Caco-2 (cell line): ENCODE results near the gene TRAPPC6A. TPM values are rescaled to one million over a fixed set of nuclear protein-coding genes. Genes with fewer than 3 reads are reported as not detected.

Source experiments
- BruUV-seq: library from RNA; stranded (reverse); fragments of 400-500 nt; replicated peaks from 2 replicates; lab custom pipeline; 2021; lab: Mats Ljungman, UMichigan
- CTCF ChIA-PET: fragments of 300-600 bp; sonication (Branson Sonifier 250); formaldehyde crosslinking; loops from one replicate; lab custom pipeline; 2022; ENCODE audit warnings: antibody characterized with exemption; lab: Charles Lee
- POLR2A ChIA-PET: fragments of 300-600 bp; sonication (Branson Sonifier 250); formaldehyde crosslinking; loops from one replicate; lab custom pipeline; 2022; ENCODE audit warnings: antibody characterized with exemption; lab: Charles Lee
- DNase-seq, 2 experiments: peaks; one replicate each; pipeline versions ENCODE4 v3.0.0 to v3.0.0-alpha.2; 2020 to 2022
- H3K27me3 ChIP-seq: replicated peaks from 2 replicates; pipeline ENCODE4 v1.6.0; 2011; ENCODE audit warnings: low read length; ENCODE audit not compliant: control insufficient read depth, insufficient read depth
- H3K36me3 ChIP-seq: 2 replicates; pipeline ENCODE4 v1.5.1; 2011; ENCODE audit warnings: low read length; ENCODE audit not compliant: control insufficient read depth, insufficient read depth
- H3K4me1 ChIP-seq: fragments of 250-450 bp; sonication (Bioruptor Pico); 2 replicates; pipeline ENCODE4 v1.5.1; 2020; ENCODE audit warnings: mild to moderate bottlenecking
- H3K4me3 ChIP-seq: 2 replicates; pipeline ENCODE4 v1.5.1; 2011; ENCODE audit warnings: low read depth, mild to moderate bottlenecking, control low read depth, low read length
- H3K9me3 ChIP-seq: fragments of 250-450 bp; sonication (Bioruptor Pico); 2 replicates; pipeline ENCODE4 v1.5.1; 2020; ENCODE audit warnings: mild to moderate bottlenecking, moderate library complexity
- H3K27ac Mint-ChIP-seq: one replicate; pipeline ENCODE4 v1.8.0; 2022; ENCODE audit warnings: mixed read lengths; ENCODE audit not compliant: unreplicated experiment
- H3K27me3 Mint-ChIP-seq: one replicate; pipeline ENCODE4 v1.8.0; 2022; ENCODE audit warnings: mixed read lengths; ENCODE audit not compliant: insufficient read depth, unreplicated experiment
- H3K36me3 Mint-ChIP-seq: one replicate; pipeline ENCODE4 v1.8.0; 2022; ENCODE audit warnings: mild to moderate bottlenecking, mixed read lengths; ENCODE audit not compliant: insufficient read depth, unreplicated experiment
- H3K4me1 Mint-ChIP-seq: one replicate; pipeline ENCODE4 v1.8.0; 2022; ENCODE audit warnings: low read depth, mixed read lengths; ENCODE audit not compliant: unreplicated experiment
- H3K4me3 Mint-ChIP-seq: one replicate; pipeline ENCODE4 v1.8.0; 2022; ENCODE audit warnings: mild to moderate bottlenecking, moderate library complexity, mixed read lengths; ENCODE audit not compliant: unreplicated experiment
- H3K9me3 Mint-ChIP-seq: one replicate; pipeline ENCODE4 v1.8.0; 2022; ENCODE audit warnings: mixed read lengths; ENCODE audit not compliant: unreplicated experiment
- CTCF ChIP-seq, 2 experiments: fragments of 200-600 bp in 1 of 2; IDR thresholded peaks; 1 replicate in 1 of 2; 2 replicates in 1 of 2; pipeline versions ENCODE4 v1.5.1 to v1.8.0; 2011 to 2022; ENCODE audit warnings: antibody characterized with exemption in 1 of 2, control low read depth in 1 of 2, inconsistent platforms in 1 of 2, low read depth in 1 of 2, low read length in 1 of 2, mild to moderate bottlenecking in 1 of 2, moderate library complexity in 1 of 2; ENCODE audit not compliant: insufficient read depth in 1 of 2, severe bottlenecking in 1 of 2, unreplicated experiment in 1 of 2
- intact Hi-C: fragments of 100-400 bp; cut with micrococcal nuclease; formaldehyde crosslinking; loops from one replicate; pipeline ENCODE4 v1.10.0; 2022; ENCODE audit not compliant: unreplicated experiment
- total RNA-seq: library from RNA; stranded (reverse); gene quantifications from 2 replicates; pipeline ENCODE4 v1.2.3, GENCODE V29; 2022

Gene TRAPPC6A
- total RNA-seq, 1 experiment from 2014 or later: 53.2 TPM

- no peak overlapping the region for H3K4me3 Mint-ChIP-seq
- ChIA-PET CTCF (no interaction called here), POLR2A (no interaction called here)
- no peaks in the 10 kb centered on the region for H3K4me1 Mint-ChIP-seq
- BruUV-seq: no TSS peak
- H3K27ac Mint-ChIP-seq: no peak overlapping the region
- peaks cover 22% of the 10 kb centered on the region for H3K36me3 Mint-ChIP-seq
- H3K27me3 Mint-ChIP-seq: no peaks in the 10 kb centered on the region
- no peaks in the 10 kb centered on the region for H3K27me3 ChIP-seq
- H3K36me3 ChIP-seq: no peaks in the 10 kb centered on the region
- intact Hi-C loops: no loop called here
- H3K9me3 ChIP-seq: no peaks in the 10 kb centered on the region
- H3K9me3 Mint-ChIP-seq: no peaks in the 10 kb centered on the region
- no peaks in the 10 kb centered on the region for H3K4me1 ChIP-seq
- no peak for DNase-seq
- H3K4me3 ChIP-seq: no peak overlapping the region
- TF ChIP-seq CTCF (IDR thresholded peaks at IDR 0.05; ENCODE audit: insufficient read depth in 1 of 2, low read depth in 1 of 2, low read length in 1 of 2, severe bottlenecking in 1 of 2, unreplicated experiment in 1 of 2): no peak
Observed at GRCh38 chr19:45133661-45134060, 44.4 kb downstream of the TRAPPC6A start.

DNA sequence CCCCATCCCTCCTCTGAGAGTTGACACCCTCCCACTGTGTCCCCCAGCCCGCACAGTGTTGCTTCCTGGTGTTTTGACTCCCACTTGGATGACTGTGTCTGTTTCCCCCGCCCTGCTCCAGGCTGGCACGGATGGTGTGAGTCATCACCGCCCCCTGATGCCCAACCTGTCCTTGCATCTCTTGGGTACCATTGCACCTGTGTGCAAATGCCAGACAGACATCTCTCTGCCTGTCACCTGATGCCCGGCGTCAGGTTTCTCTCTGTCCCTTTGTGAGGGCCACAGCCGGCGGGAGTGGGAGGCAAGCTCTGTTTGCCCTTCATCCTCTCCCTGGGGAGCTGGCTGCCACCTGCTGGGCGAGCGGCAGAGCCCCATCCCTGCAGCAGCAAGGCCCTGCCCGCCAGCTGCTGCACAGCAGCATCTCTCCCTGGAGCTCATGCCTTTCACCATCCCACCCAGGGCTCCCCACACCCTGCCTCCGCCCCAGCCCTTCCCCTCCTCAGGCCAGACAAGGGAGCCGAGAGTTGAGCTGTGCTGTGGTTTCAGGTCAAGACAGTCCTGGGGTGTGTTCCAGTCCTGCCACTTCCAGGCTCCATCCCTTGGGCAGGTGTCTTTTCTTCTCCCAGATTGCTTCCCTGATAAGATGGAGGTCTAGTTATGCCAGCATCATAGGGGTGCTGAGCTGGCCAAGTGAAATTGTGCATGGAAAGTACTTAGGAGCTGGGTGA is 47.0 kb downstream of the TRAPPC6A start:
- BruUV-seq: no TSS peak
- H3K4me3 Mint-ChIP-seq: no peak overlapping the region
- Histone ChIP-seq H3K4me1 (no peaks in the 10 kb centered on the region), H3K4me3 (no peak overlapping the region), H3K9me3 (no peaks in the 10 kb centered on the region), H3K36me3 (no peaks in the 10 kb centered on the region), H3K27me3 (no peaks in the 10 kb centered on the region)
- no peaks in the 10 kb centered on the region for H3K9me3 Mint-ChIP-seq
- H3K27me3 Mint-ChIP-seq: no peaks in the 10 kb centered on the region
- no peak overlapping the region for H3K27ac Mint-ChIP-seq
- ChIA-PET CTCF (interaction anchor here (0.6 to 1.1 kb wide), 4 partner anchors 27 to 72 kb away, joined by 3 to 4 read pairs (median 3); partner anchors contain the start of genes BLOC1S3 and TRAPPC6A), POLR2A (no interaction called here)
- peak in 1 of 2 experiments; percentile 55 for DNase-seq
- H3K4me1 Mint-ChIP-seq: no peaks in the 10 kb centered on the region
- peaks cover 9% of the 10 kb centered on the region for H3K36me3 Mint-ChIP-seq
- peak in 1 of 2 experiments; percentile 55 for TF ChIP-seq CTCF (IDR thresholded peaks at IDR 0.05; ENCODE audit: insufficient read depth in 1 of 2, low read depth in 1 of 2, low read length in 1 of 2, severe bottlenecking in 1 of 2, unreplicated experiment in 1 of 2)
- intact Hi-C loops: no loop called here

- no peak for DNase-seq
- Mint-ChIP-seq H3K9me3 (no peaks in the 10 kb centered on the region), H3K4me3 (no peak overlapping the region), H3K27me3 (no peaks in the 10 kb centered on the region), H3K27ac (no peak overlapping the region), H3K4me1 (no peaks in the 10 kb centered on the region), H3K36me3 (peaks cover 13% of the 10 kb centered on the region)
- BruUV-seq: no TSS peak
- CTCF ChIA-PET: no interaction called here
- no peaks in the 10 kb centered on the region for H3K36me3 ChIP-seq
- no peaks in the 10 kb centered on the region for H3K4me1 ChIP-seq
- intact Hi-C loops: no loop called here
- H3K4me3 ChIP-seq: no peak overlapping the region
- no peaks in the 10 kb centered on the region for H3K27me3 ChIP-seq
- H3K9me3 ChIP-seq: no peaks in the 10 kb centered on the region
- POLR2A ChIA-PET: no interaction called here
- TF ChIP-seq CTCF (IDR thresholded peaks at IDR 0.05; ENCODE audit: insufficient read depth in 1 of 2, low read depth in 1 of 2, low read length in 1 of 2, severe bottlenecking in 1 of 2, unreplicated experiment in 1 of 2): no peak
Observed at GRCh38 chr19:45130236-45130635, 47.8 kb downstream of the TRAPPC6A start.
